GM21528 (cell line): ENCODE data around the gene FNDC1.

ENCODE experiments used
- ATAC-seq: cut with Tn5 transposase; IDR thresholded peaks from one replicate; pipeline ENCODE4 v1.9.1; 2021; ENCODE audit warnings: mild to moderate bottlenecking, moderate library complexity; ENCODE audit not compliant: unreplicated experiment, low FRiP score

Gene FNDC1

GRCh38 chr6:159156089-159156488, 13.1 kb upstream of the FNDC1 start:
- ATAC-seq, result no peak

GRCh38 chr6:159157431-159157830, 11.8 kb upstream of the FNDC1 start:
- no peak for ATAC-seq

GRCh38 chr6:159161839-159162238, 7.4 kb upstream of the FNDC1 start:
- ATAC-seq, result no peak

- no peak for ATAC-seq
These were observed 5.3 kb upstream of the FNDC1 start for GRCh38 chr6:159163901-159164370.

- ATAC-seq, result no peak
These were observed 536 bp upstream of the FNDC1 start for GRCh38 chr6:159168536-159169192.

- no peak for ATAC-seq
These were observed 545 bp downstream of the FNDC1 start for GRCh38 chr6:159169557-159170332.

GRCh38 chr6:159170333-159170672, 1.1 kb downstream of the FNDC1 start:
- ATAC-seq, result no peak

GRCh38 chr6:159170999-159171712, 2.0 kb downstream of the FNDC1 start:
- ATAC-seq, result no peak

GRCh38 chr6:159172091-159172491, 2.9 kb downstream of the FNDC1 start:
- ATAC-seq, result no peak

- peak; percentile 74 for ATAC-seq
These were observed 5.2 kb downstream of the FNDC1 start for GRCh38 chr6:159174263-159174969.

- no peak for ATAC-seq
These were observed 7.7 kb downstream of the FNDC1 start for GRCh38 chr6:159176913-159177312.

- no peak for ATAC-seq
These were observed 9.6 kb downstream of the FNDC1 start for GRCh38 chr6:159178847-159179246.

- no peak for ATAC-seq
These were observed 10.8 kb downstream of the FNDC1 start for GRCh38 chr6:159180001-159180400.

GRCh38 chr6:159181914-159182313, 12.7 kb downstream of the FNDC1 start:
- no peak for ATAC-seq

GRCh38 chr6:159184559-159184958, 15.4 kb downstream of the FNDC1 start:
- ATAC-seq, result no peak

GRCh38 chr6:159190460-159190859, 21.3 kb downstream of the FNDC1 start:
- ATAC-seq, result no peak

GRCh38 chr6:159193923-159194322, 24.7 kb downstream of the FNDC1 start:
- no peak for ATAC-seq

GRCh38 chr6:159194421-159194820, 25.2 kb downstream of the FNDC1 start:
- ATAC-seq, result no peak

- no peak for ATAC-seq
These were observed 27.3 kb downstream of the FNDC1 start for GRCh38 chr6:159196430-159196975.

- no peak for ATAC-seq
These were observed 28.1 kb downstream of the FNDC1 start for GRCh38 chr6:159197251-159197650.

- ATAC-seq, result no peak
These were observed 32.1 kb downstream of the FNDC1 start for GRCh38 chr6:159201336-159201735.
